Measurements from ENCODE around the gene ENTHD1.

The ENTHD1 gene

GRCh38 chr22:39714321-39714720 lies 179.2 kb downstream of the ENTHD1 start:
- no peak for TF ChIP-seq RAD21 (IDR thresholded peaks at IDR 0.05; ENCODE audit: low read depth)
- TF ChIP-seq YY1 (IDR thresholded peaks at IDR 0.05; ENCODE audit: low read depth) = no peak
- TF ChIP-seq TAF1 (IDR thresholded peaks at IDR 0.05; ENCODE audit: low read depth) = no peak
- TF ChIP-seq REST (IDR thresholded peaks at IDR 0.05; ENCODE audit: low read depth) = no peak
- TF ChIP-seq FOXM1 (IDR thresholded peaks at IDR 0.05; ENCODE audit: borderline replicate concordance, low read depth) = no peak
- no peak for TF ChIP-seq MAX (IDR thresholded peaks at IDR 0.05)
- TF ChIP-seq TCF12 (IDR thresholded peaks at IDR 0.05; ENCODE audit: low read depth) = no peak
- TF ChIP-seq USF1 (IDR thresholded peaks at IDR 0.05) = no peak
- no peak for TF ChIP-seq ZBTB7A (IDR thresholded peaks at IDR 0.05; ENCODE audit: low read depth)
- no peak for TF ChIP-seq CEBPB (IDR thresholded peaks at IDR 0.05)
- no peak for TF ChIP-seq NFIC (IDR thresholded peaks at IDR 0.05)
- TF ChIP-seq EP300 (IDR thresholded peaks at IDR 0.05; ENCODE audit: borderline replicate concordance) = no peak
- TF ChIP-seq EGR1 (IDR thresholded peaks at IDR 0.05) = no peak
- no peak for TF ChIP-seq TEAD4 (IDR thresholded peaks at IDR 0.05)

- TF ChIP-seq CREB1 (IDR thresholded peaks at IDR 0.05; ENCODE audit: low read depth) = no peak
- TF ChIP-seq YY1 (IDR thresholded peaks at IDR 0.05; ENCODE audit: low read depth) = no peak
- TF ChIP-seq TEAD4 (IDR thresholded peaks at IDR 0.05) = no peak
- TF ChIP-seq NFIC (IDR thresholded peaks at IDR 0.05) = no peak
- no peak for TF ChIP-seq TCF12 (IDR thresholded peaks at IDR 0.05; ENCODE audit: low read depth)
- no peak for TF ChIP-seq USF1 (IDR thresholded peaks at IDR 0.05)
- TF ChIP-seq ZBTB7A (IDR thresholded peaks at IDR 0.05; ENCODE audit: low read depth) = no peak
- no peak for TF ChIP-seq CEBPB (IDR thresholded peaks at IDR 0.05)
- no peak for TF ChIP-seq FOXM1 (IDR thresholded peaks at IDR 0.05; ENCODE audit: borderline replicate concordance, low read depth)
- TF ChIP-seq RAD21 (IDR thresholded peaks at IDR 0.05; ENCODE audit: low read depth) = no peak
- TF ChIP-seq TAF1 (IDR thresholded peaks at IDR 0.05; ENCODE audit: low read depth) = no peak
- no peak for TF ChIP-seq EGR1 (IDR thresholded peaks at IDR 0.05)
- no peak for TF ChIP-seq MAX (IDR thresholded peaks at IDR 0.05)
- no peak for TF ChIP-seq REST (IDR thresholded peaks at IDR 0.05; ENCODE audit: low read depth)
- TF ChIP-seq EP300 (IDR thresholded peaks at IDR 0.05; ENCODE audit: borderline replicate concordance) = no peak
Observed at GRCh38 chr22:39713799-39714290, 179.7 kb downstream of the ENTHD1 start.

- no peak for TF ChIP-seq TEAD4 (IDR thresholded peaks at IDR 0.05)
Observed at GRCh38 chr22:39712751-39713525, 180.6 kb downstream of the ENTHD1 start.

- TF ChIP-seq TEAD4 (IDR thresholded peaks at IDR 0.05) = no peak
- no peak for TF ChIP-seq TAF1 (IDR thresholded peaks at IDR 0.05; ENCODE audit: low read depth)
- TF ChIP-seq TCF12 (IDR thresholded peaks at IDR 0.05; ENCODE audit: low read depth) = no peak
- no peak for TF ChIP-seq CREB1 (IDR thresholded peaks at IDR 0.05; ENCODE audit: low read depth)
- no peak for TF ChIP-seq FOXM1 (IDR thresholded peaks at IDR 0.05; ENCODE audit: borderline replicate concordance, low read depth)
Observed at GRCh38 chr22:39712081-39712480, 181.5 kb downstream of the ENTHD1 start.

- TF ChIP-seq FOXM1 (IDR thresholded peaks at IDR 0.05; ENCODE audit: borderline replicate concordance, low read depth) = no peak
- TF ChIP-seq YY1 (IDR thresholded peaks at IDR 0.05; ENCODE audit: low read depth) = no peak
- no peak for TF ChIP-seq RAD21 (IDR thresholded peaks at IDR 0.05; ENCODE audit: low read depth)
Observed at GRCh38 chr22:39710380-39711150, 183.0 kb downstream of the ENTHD1 start.

GRCh38 chr22:39707816-39708215 lies 185.7 kb downstream of the ENTHD1 start:
- no peak for TF ChIP-seq EGR1 (IDR thresholded peaks at IDR 0.05)
- no peak for TF ChIP-seq YY1 (IDR thresholded peaks at IDR 0.05; ENCODE audit: low read depth)
- no peak for TF ChIP-seq USF1 (IDR thresholded peaks at IDR 0.05)
- no peak for TF ChIP-seq NFIC (IDR thresholded peaks at IDR 0.05)
- no peak for TF ChIP-seq TCF12 (IDR thresholded peaks at IDR 0.05; ENCODE audit: low read depth)
- TF ChIP-seq TEAD4 (IDR thresholded peaks at IDR 0.05) = no peak
- no peak for TF ChIP-seq EP300 (IDR thresholded peaks at IDR 0.05; ENCODE audit: borderline replicate concordance)
- no peak for TF ChIP-seq MAX (IDR thresholded peaks at IDR 0.05)
- no peak for TF ChIP-seq RAD21 (IDR thresholded peaks at IDR 0.05; ENCODE audit: low read depth)
- TF ChIP-seq FOXM1 (IDR thresholded peaks at IDR 0.05; ENCODE audit: borderline replicate concordance, low read depth) = no peak
- TF ChIP-seq TAF1 (IDR thresholded peaks at IDR 0.05; ENCODE audit: low read depth) = no peak
- no peak for TF ChIP-seq CREB1 (IDR thresholded peaks at IDR 0.05; ENCODE audit: low read depth)
- no peak for TF ChIP-seq REST (IDR thresholded peaks at IDR 0.05; ENCODE audit: low read depth)
- no peak for TF ChIP-seq CEBPB (IDR thresholded peaks at IDR 0.05)
- TF ChIP-seq ZBTB7A (IDR thresholded peaks at IDR 0.05; ENCODE audit: low read depth) = no peak
